Calu3 (cell line): ENCODE data around the gene TBX20. TPM values are rescaled to one million over a fixed set of nuclear protein-coding genes. Genes with fewer than 3 reads are reported as not detected.

ENCODE experiments used
- Bru-seq: library from RNA; stranded (reverse); fragments of 400-500 nt; gene quantifications from one replicate; lab custom pipeline; 2021; lab: Mats Ljungman, UMichigan
- BruChase-seq, 2 experiments: library from RNA; stranded (reverse); fragments of 400-500 nt; gene quantifications; one replicate each; lab custom pipeline; 2021; lab: Mats Ljungman, UMichigan
- BruUV-seq: library from RNA; stranded (reverse); fragments of 400-500 nt; replicated peaks from 2 replicates; lab custom pipeline; 2021; lab: Mats Ljungman, UMichigan
- CTCF ChIA-PET: fragments of 300-600 bp; sonication (Branson Sonifier 250); formaldehyde crosslinking; loops from one replicate; lab custom pipeline; 2022; ENCODE audit warnings: antibody characterized with exemption; lab: Charles Lee
- DNase-seq: peaks from one replicate; pipeline ENCODE4 v3.0.0; 2022
- H3K27ac Mint-ChIP-seq: one replicate; pipeline ENCODE4 v1.8.0; 2022; ENCODE audit warnings: mixed read lengths; ENCODE audit not compliant: unreplicated experiment
- H3K27me3 Mint-ChIP-seq: one replicate; pipeline ENCODE4 v1.8.0; 2022; ENCODE audit warnings: mixed read lengths; ENCODE audit not compliant: unreplicated experiment
- H3K36me3 Mint-ChIP-seq: one replicate; pipeline ENCODE4 v1.8.0; 2022; ENCODE audit warnings: mild to moderate bottlenecking, moderate library complexity, mixed read lengths; ENCODE audit not compliant: insufficient read depth, unreplicated experiment
- H3K4me1 Mint-ChIP-seq: one replicate; pipeline ENCODE4 v1.8.0; 2022; ENCODE audit warnings: mild to moderate bottlenecking, low read depth, mixed read lengths; ENCODE audit not compliant: unreplicated experiment
- H3K4me3 Mint-ChIP-seq: one replicate; pipeline ENCODE4 v1.8.0; 2022; ENCODE audit warnings: mild to moderate bottlenecking, low read depth, moderate library complexity, mixed read lengths; ENCODE audit not compliant: unreplicated experiment
- H3K9me3 Mint-ChIP-seq: one replicate; pipeline ENCODE4 v1.8.0; 2022; ENCODE audit warnings: low read depth, mixed read lengths; ENCODE audit not compliant: unreplicated experiment
- CTCF ChIP-seq: fragments of 200-600 bp; IDR thresholded peaks from one replicate; pipeline ENCODE4 v1.8.0; 2022; ENCODE audit warnings: antibody characterized with exemption; ENCODE audit not compliant: unreplicated experiment
- intact Hi-C: fragments of 100-400 bp; cut with micrococcal nuclease; formaldehyde crosslinking; loops from one replicate; pipeline ENCODE4 v1.10.0; 2022; ENCODE audit not compliant: unreplicated experiment
- long read RNA-seq: library from polyadenylated mRNA; stranded (forward); transcript quantifications from one replicate; pipeline ENCODE4 v2.0.0, GENCODE V29; 2022
- total RNA-seq: library from RNA; stranded (reverse); gene quantifications from 2 replicates; pipeline ENCODE4 v1.2.3, GENCODE V29; 2022

TBX20 gene, protein sequence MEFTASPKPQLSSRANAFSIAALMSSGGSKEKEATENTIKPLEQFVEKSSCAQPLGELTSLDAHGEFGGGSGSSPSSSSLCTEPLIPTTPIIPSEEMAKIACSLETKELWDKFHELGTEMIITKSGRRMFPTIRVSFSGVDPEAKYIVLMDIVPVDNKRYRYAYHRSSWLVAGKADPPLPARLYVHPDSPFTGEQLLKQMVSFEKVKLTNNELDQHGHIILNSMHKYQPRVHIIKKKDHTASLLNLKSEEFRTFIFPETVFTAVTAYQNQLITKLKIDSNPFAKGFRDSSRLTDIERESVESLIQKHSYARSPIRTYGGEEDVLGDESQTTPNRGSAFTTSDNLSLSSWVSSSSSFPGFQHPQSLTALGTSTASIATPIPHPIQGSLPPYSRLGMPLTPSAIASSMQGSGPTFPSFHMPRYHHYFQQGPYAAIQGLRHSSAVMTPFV
- total RNA-seq: 3.3 and 3.4 TPM in 2 replicates
- percentile 51 among the genes with signal in this experiment for Bru-seq, nascent RNA
- percentile 28 among the genes with signal in this experiment for BruChase-seq, experiment 1, labeled RNA remaining after a 6-hour chase
- BruChase-seq, experiment 2, labeled RNA remaining after a 2-hour chase: percentile 34 among the genes with signal in this experiment
- long read RNA-seq: 0 reads

GRCh38 chr7:35253710-35254495 is at the start of gene TBX20:
Gene TBX20 (minus strand): TSS chr7:35254100. CDS start chr7:35253620, 480 bp downstream.
- CTCF ChIA-PET: no interaction called here

GRCh38 chr7:35289376-35289775 is 35.5 kb upstream of the TBX20 start:
- intact Hi-C loops: no loop called here
- DNase-seq: no peak
- H3K4me1 Mint-ChIP-seq: no peaks in the 10 kb centered on the region
- H3K9me3 Mint-ChIP-seq: peaks cover 2% of the 10 kb centered on the region
- no TSS peak for BruUV-seq
- no peaks in the 10 kb centered on the region for H3K36me3 Mint-ChIP-seq
- H3K27me3 Mint-ChIP-seq: peaks cover 45% of the 10 kb centered on the region
- no peak for TF ChIP-seq CTCF
- CTCF ChIA-PET: no interaction called here
- H3K27ac Mint-ChIP-seq: no peak overlapping the region
- H3K4me3 Mint-ChIP-seq: no peak overlapping the region

More at GRCh38 chr7:35253710-35254495, at the start of gene TBX20:
- intact Hi-C loops: no loop called here
- Mint-ChIP-seq H3K4me3 (peak within 1 kb of the TSS; percentile 71), H3K36me3 (peaks cover 3% of the 10 kb centered on the region), H3K27ac (no peak within 1 kb of the TSS), H3K4me1 (peaks cover 19% of the 10 kb centered on the region), H3K9me3 (no peaks in the 10 kb centered on the region), H3K27me3 (peaks cover 65% of the 10 kb centered on the region)
- no TSS peak for BruUV-seq
- DNase-seq: peak; percentile 59
- no peak for TF ChIP-seq CTCF

DNA sequence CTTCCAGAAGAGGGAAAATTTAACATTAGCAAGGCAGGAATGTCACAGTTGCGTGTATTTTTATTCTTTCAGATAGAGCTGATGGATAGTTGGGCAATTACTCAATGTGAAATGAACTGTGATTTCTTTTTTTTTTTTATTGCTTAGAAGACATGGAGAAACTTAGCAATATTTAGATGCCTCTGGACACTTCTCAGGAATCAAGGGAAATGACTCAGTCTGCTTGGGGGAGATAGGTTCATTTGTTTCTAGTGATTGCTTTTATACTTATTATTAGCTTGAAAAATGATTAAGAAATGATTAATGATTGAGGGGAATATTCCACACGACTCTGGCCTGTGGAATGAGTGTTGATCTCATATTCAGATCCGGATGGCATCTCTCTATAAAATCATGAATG is 33.1 kb upstream of the TBX20 start:
- H3K36me3 Mint-ChIP-seq: no peaks in the 10 kb centered on the region
- H3K9me3 Mint-ChIP-seq: no peaks in the 10 kb centered on the region
- CTCF ChIA-PET: interaction anchor here (0.6 kb wide), 1 partner anchor 164 kb away, joined by 3 read pairs; no protein-coding TSS in a partner anchor
- DNase-seq: no peak
- intact Hi-C loops: no loop called here
- H3K27me3 Mint-ChIP-seq: peaks cover 52% of the 10 kb centered on the region
- no TSS peak for BruUV-seq
- TF ChIP-seq CTCF: no peak
- no peak overlapping the region for H3K4me3 Mint-ChIP-seq
- no peaks in the 10 kb centered on the region for H3K4me1 Mint-ChIP-seq
- no peak overlapping the region for H3K27ac Mint-ChIP-seq

- H3K9me3 Mint-ChIP-seq: no peaks in the 10 kb centered on the region
- H3K27me3 Mint-ChIP-seq: peaks cover 57% of the 10 kb centered on the region
- DNase-seq: no peak
- no peak overlapping the region for H3K27ac Mint-ChIP-seq
- CTCF ChIA-PET: no interaction called here
- no peaks in the 10 kb centered on the region for H3K36me3 Mint-ChIP-seq
- no TSS peak for BruUV-seq
- H3K4me1 Mint-ChIP-seq: no peaks in the 10 kb centered on the region
- intact Hi-C loops: no loop called here
- TF ChIP-seq CTCF: no peak
- no peak overlapping the region for H3K4me3 Mint-ChIP-seq
Measured at GRCh38 chr7:35286422-35286821, 32.5 kb upstream of the TBX20 start.
